Measurements from ENCODE around the gene CTDP1.

CTDP1 gene

GRCh38 chr18:79697178-79697577 is 17.6 kb downstream of the CTDP1 start:
- no peak for TF ChIP-seq EZH2phosphoT487 (IDR thresholded peaks at IDR 0.05; ENCODE audit: borderline replicate concordance)
- TF ChIP-seq CTCF (conservative IDR thresholded peaks at IDR 0.05; ENCODE audit: low read length) = no peak
- Histone ChIP-seq H3K9ac (ENCODE audit: low read depth, low read length, poor library complexity, severe bottlenecking) (no peak overlapping the region), H3K4me1 (ENCODE audit: insufficient read depth, low read length, poor library complexity, severe bottlenecking) (no peaks in the 10 kb centered on the region), H3K4me2 (ENCODE audit: low read depth, low read length, poor library complexity, severe bottlenecking) (no peak overlapping the region), H3K36me3 (ENCODE audit: insufficient read depth, low read length) (peaks cover 60% of the 10 kb centered on the region; the same call in 1 of the 2 replicates), H3K9me2 (replicated peaks; ENCODE audit: low read depth, low read length) (no peaks in the 10 kb centered on the region), H3F3A (ENCODE audit: low read depth) (no peaks in the 10 kb centered on the region), H3K27me3 (ENCODE audit: insufficient read depth, low read length, poor library complexity, severe bottlenecking) (no peaks in the 10 kb centered on the region), H3K4me3 (ENCODE audit: low read length, poor library complexity, severe bottlenecking) (no peak overlapping the region), H2AFZ (ENCODE audit: low read length) (no peak overlapping the region), H3K9me3 (ENCODE audit: insufficient read depth, low read depth, low read length) (no peaks in the 10 kb centered on the region), H3K79me2 (ENCODE audit: insufficient read depth, low read length) (peaks cover 18% of the 10 kb centered on the region), H4K20me1 (ENCODE audit: insufficient read depth, low read length, poor library complexity, severe bottlenecking) (peaks cover 6% of the 10 kb centered on the region)

GRCh38 chr18:79697976-79698375 is 18.4 kb downstream of the CTDP1 start:
- H3K79me2 ChIP-seq (ENCODE audit: insufficient read depth, low read length) = peaks cover 10% of the 10 kb centered on the region
- H2AFZ ChIP-seq (ENCODE audit: low read length) = no peak overlapping the region
- H3K9me2 ChIP-seq (replicated peaks; ENCODE audit: low read depth, low read length) = no peaks in the 10 kb centered on the region

GRCh38 chr18:79698668-79699335 is 19.2 kb downstream of the CTDP1 start:
- Histone ChIP-seq H3K79me2 (ENCODE audit: insufficient read depth, low read length) (peaks cover 2% of the 10 kb centered on the region; the same call in 1 of the 2 replicates), H3K9ac (ENCODE audit: low read depth, low read length, poor library complexity, severe bottlenecking) (no peak overlapping the region), H3K4me1 (ENCODE audit: insufficient read depth, low read length, poor library complexity, severe bottlenecking) (no peaks in the 10 kb centered on the region), H2AFZ (ENCODE audit: low read length) (no peak overlapping the region), H3K36me3 (ENCODE audit: insufficient read depth, low read length) (peaks cover 70% of the 10 kb centered on the region; the same call in 1 of the 2 replicates), H3K4me2 (ENCODE audit: low read depth, low read length, poor library complexity, severe bottlenecking) (no peak overlapping the region), H3K4me3 (ENCODE audit: low read length, poor library complexity, severe bottlenecking) (no peak overlapping the region), H4K20me1 (ENCODE audit: insufficient read depth, low read length, poor library complexity, severe bottlenecking) (peaks cover under 1% of the 10 kb centered on the region), H3F3A (ENCODE audit: low read depth) (no peaks in the 10 kb centered on the region), H3K9me3 (ENCODE audit: insufficient read depth, low read depth, low read length) (no peaks in the 10 kb centered on the region), H3K9me2 (replicated peaks; ENCODE audit: low read depth, low read length) (no peaks in the 10 kb centered on the region), H3K27me3 (ENCODE audit: insufficient read depth, low read length, poor library complexity, severe bottlenecking) (no peaks in the 10 kb centered on the region)
- no peak for TF ChIP-seq CTCF (conservative IDR thresholded peaks at IDR 0.05; ENCODE audit: low read length)
- no peak for TF ChIP-seq EZH2phosphoT487 (IDR thresholded peaks at IDR 0.05; ENCODE audit: borderline replicate concordance)

More at GRCh38 chr18:79697976-79698375, 18.4 kb downstream of the CTDP1 start:
- H3K4me2 ChIP-seq (ENCODE audit: low read depth, low read length, poor library complexity, severe bottlenecking) = no peak overlapping the region
- H3K9me3 ChIP-seq (ENCODE audit: insufficient read depth, low read depth, low read length) = no peaks in the 10 kb centered on the region
- peaks cover 6% of the 10 kb centered on the region for H4K20me1 ChIP-seq (ENCODE audit: insufficient read depth, low read length, poor library complexity, severe bottlenecking)
- H3K4me3 ChIP-seq (ENCODE audit: low read length, poor library complexity, severe bottlenecking) = no peak overlapping the region
- no peaks in the 10 kb centered on the region for H3K27me3 ChIP-seq (ENCODE audit: insufficient read depth, low read length, poor library complexity, severe bottlenecking)
- peaks cover 62% of the 10 kb centered on the region; the same call in 1 of the 2 replicates for H3K36me3 ChIP-seq (ENCODE audit: insufficient read depth, low read length)
- H3F3A ChIP-seq (ENCODE audit: low read depth) = no peaks in the 10 kb centered on the region
- TF ChIP-seq EZH2phosphoT487 (IDR thresholded peaks at IDR 0.05; ENCODE audit: borderline replicate concordance) = no peak
- no peak for TF ChIP-seq CTCF (conservative IDR thresholded peaks at IDR 0.05; ENCODE audit: low read length)
- H3K4me1 ChIP-seq (ENCODE audit: insufficient read depth, low read length, poor library complexity, severe bottlenecking) = no peaks in the 10 kb centered on the region
- no peak overlapping the region for H3K9ac ChIP-seq (ENCODE audit: low read depth, low read length, poor library complexity, severe bottlenecking)

Data from Loucy (cell line).